NCI-H146 treated with DMSO at 0.1 percent for 48 hours (cell line): ENCODE data around the gene SYNE3.

Experiments
- DNase-seq: peaks from one replicate; lab custom pipeline; 2025; ENCODE audit not compliant: unreplicated experiment; lab: John Stamatoyannopoulos, UW

The SYNE3 gene

DNA sequence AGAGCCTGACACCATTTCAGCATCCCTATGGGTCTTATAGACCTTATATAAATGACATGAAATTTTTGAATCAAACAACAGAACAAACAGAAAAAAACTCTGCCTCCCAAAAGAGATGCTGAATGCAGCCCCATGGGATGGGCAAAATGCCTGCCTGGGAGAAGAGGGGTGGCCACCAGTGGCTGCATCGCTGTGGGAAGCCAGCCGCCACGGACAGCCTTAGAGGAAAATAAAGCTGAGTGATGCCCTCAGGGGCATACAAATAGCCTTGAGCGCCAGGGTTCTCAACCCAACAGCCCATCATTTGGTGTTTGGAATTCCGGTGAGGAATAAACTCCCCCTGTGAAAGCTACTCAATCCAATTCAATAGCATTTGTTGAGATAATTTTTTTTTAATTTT is 22.9 kb downstream of the SYNE3 start:
- peak; percentile 25 for DNase-seq

DNA sequence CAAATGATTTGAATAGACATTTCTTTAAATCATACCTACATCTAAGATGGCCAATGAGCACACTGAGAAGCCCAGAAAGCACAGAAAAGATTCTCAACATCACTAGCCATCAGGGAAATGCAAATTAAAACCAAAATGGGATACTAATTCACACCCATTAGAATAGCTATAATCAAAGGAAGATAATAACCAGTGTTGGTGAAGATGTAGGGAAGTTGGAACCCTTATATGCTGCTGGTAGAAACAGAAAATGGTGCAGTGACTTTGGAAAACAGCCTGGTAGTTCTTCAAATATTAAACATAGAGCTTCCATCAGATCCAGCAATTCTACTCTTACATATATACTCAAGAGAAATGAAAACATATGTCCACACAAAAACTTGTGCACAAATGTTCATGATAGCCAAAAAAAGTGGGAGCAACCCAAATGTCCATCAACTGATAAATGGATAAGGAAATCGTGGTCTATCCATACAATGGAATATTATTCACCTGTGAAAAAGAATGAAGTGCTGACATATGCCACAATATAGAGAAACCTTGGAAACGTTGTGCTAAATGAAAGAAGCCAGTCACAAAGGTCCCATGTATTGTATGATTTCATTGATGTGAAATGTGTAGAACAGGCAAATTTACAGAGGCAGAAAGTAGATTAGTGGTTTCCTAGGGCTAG is 24.4 kb downstream of the SYNE3 start:
- DNase-seq: no peak

DNA sequence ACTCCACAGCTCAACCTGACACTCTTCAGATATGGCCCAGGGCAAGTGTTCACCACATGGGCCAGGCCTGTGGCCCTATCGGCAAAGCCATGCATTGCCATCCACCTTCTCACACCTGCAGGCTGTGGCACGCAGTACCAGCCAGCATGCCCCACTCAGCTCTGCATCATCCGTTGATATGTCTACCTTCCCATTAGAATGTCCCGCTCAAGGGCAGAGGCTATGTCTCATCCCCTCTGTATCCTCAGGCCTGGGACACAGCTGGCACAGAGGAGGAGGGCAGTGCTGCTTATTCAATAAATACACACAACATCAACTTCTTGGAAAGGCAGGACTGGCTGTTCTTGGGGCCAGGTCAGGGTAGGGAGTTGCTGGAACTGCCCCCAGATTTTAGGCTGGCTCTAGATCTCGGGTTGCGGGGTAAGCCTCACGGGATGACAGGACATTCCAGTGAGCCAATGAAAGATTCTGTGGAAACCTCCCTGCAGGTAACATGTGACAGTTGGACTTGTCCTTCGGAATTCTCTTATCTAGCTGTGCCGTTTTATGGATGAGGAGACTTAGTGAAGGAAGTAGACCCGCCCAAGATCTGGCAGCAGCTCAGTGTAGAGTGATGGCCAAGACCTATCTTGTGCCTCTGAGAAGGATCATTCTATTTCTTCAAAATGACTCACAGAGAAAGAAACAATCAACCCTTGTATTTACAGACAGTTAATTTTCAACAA is 25.6 kb downstream of the SYNE3 start:
- no peak for DNase-seq

DNA sequence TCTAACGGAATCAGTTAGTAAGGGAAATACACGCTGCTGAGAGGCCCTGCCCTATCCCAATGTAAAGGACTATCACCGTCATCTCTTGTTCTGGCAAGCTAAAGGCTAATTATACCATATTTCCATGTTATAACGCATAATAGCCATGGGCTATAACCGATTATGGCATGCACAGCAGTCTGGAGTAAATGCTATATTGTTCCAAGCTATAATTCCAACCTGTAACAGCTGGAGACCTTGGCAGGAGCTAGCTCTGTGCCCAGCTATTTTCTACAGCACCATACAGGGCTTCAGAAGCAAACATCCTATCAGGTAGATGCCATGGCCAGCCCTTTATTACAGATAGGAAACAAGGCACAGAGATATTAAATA is 26.3 kb downstream of the SYNE3 start:
- peak; percentile 2 for DNase-seq

DNA sequence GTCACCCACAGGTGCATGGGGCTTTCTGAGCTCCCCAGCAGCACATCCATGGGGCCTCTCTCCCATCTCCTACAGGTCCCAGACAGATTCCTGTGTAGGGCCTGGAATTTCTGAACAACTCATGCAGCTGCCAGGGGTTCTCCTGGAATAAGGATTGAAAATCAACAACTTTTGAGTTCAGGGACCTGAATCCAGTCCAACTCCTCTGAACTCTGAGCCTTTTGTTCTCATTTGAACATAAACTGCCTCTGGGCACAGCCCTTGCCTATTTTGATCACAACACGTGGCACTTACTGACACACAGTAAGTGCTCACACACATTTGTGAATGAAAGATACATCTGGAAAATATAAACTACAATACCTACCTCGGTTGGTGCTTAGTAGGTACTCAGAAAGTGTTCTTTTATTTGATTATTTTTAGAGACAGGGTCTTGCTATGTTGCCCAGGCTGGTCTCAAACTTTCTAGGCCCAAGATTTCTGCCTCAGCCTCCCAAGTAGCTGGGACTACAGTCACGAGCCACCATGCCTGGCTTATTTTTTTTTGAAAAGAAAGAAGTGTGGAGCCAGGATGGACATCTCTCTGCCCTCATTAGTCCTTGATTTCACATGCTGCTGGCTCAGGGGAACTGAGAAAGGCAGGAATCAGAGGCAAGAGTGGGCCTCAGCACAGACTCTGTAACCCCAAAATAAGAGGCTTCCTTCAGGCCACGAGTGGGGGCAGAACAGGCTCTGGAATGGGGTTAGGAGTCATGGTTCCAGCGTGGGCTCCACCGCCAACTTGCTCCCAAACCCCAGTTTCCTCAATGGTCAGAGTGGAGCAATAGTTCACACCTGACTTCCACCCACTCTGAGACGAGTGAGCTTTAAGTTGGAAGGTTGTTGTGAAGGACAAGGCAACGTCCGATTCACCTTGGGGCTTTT is 27.0 kb downstream of the SYNE3 start:
- DNase-seq: no peak

DNA sequence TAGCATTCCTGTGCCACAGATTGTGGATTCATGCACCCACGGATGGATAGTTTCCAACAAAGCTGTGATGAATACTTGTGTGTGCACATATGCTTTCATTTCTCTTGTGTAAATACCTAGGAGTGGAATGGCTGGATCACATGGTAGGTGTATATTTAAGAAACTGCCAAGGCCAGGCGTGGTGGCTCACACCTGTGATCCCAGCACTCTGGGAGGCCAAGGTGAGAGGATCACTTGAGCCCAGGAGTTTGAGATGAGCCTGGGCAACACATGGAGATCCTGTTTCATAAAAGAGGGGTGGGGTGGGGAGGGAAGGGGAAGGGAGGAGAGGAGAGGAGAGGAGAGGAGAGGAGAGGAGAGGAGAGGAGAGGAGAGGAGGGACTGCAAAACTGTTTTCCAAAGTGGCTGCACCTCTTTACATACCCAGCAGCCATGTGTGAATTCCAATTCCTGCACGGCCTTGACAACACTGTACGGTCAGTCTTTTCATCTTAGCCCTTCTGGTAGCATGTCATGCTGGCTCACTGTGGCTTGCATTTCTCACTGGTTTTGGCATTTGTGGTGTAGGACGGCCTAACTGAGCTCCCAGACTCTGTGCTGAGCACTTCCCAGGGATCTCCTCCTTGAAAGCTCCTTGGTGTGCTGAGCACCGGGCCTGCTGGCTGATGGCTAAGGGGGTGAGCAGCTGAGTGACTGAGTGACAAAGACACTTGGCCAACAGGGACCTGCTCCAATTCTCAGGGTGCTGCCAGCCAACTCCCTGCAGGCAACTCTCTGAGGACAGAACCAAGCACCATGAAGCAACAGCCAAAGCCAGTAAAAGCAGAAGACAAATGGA is 27.9 kb downstream of the SYNE3 start:
- no peak for DNase-seq

DNA sequence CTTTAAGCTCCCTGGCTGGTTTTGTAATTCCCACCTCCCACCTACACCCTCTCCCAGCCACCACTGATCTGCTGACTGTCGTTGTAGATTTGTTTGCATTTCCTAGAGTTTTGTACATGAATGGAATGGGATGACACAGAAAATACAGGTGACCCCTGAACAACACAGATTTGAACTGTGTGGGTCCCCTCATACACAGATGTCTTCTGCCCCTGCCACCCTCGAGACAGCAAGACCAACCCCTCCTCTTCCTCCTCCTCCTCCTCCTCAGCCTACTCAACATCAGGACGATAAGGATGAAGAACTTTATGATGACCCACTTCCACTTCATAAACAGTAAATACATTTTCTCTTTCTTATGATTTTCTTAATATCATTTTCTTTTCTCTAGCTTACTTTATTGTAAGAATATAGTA is 28.8 kb downstream of the SYNE3 start:
- no peak for DNase-seq

DNA sequence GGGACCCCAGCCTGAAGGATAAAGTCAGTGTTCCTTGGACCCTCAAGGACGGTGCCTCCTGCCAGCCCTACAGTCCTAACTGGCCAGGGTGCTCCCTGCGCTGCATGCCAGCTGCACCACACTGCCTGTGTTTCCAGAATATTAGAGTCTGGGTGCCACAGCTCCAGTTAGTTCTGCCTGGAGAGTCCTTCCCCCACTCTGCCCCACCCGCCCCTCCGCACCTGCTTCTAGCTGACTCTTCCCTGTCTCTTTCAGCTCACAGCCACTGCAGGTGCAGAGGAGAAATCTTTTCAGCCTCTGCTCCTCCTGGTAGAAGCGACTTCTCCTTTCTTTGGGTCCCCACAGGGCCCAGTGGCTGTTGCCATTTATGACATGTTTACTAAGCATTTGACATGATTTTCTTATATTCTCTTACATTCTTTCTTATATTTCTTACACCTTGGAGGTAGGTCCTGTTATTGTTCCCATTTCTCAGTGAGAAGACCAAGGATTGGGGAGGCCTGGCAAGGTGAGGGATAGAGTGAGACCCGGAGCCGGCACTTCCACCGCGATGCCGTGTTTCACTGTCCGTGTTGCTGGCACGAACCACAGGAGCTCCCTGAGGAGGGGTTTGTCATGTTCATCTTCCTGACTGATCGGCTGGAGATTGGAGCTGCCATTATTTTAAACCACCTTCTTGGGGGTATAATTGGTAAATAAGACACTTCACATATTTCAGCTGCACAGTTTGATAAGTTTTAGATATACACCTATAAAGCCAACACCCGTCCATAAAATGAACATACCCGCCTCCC is 29.4 kb downstream of the SYNE3 start:
- peak; percentile 23 for DNase-seq

DNA sequence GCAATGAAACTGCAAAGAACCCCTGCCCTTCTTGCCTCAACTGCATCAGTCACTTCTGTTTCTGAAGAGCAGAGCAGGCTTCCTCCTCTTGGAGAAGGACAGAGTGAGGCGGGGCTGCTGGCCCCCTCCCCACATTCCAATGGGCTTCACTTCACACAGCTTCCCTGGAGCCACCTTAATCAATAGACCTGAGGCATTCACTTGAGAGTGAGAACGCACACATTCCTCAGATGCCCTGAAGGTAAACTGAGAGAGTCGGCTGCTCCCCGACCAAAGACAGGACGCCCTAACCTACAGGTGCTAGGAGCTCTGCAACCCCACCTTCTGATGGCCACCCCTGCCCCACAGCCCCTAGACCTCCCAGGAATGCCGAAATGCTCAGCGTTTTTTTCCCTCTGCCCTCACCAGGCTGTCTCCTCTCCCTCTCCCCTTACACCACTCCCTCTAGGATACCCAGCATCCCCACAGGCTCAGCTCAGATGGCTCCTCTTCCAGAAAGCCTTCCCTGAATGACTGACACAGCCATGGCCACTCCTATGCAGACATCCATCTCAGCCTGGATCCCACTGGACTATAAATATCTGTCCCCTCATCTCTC is 31.1 kb downstream of the SYNE3 start:
- DNase-seq: no peak

DNA sequence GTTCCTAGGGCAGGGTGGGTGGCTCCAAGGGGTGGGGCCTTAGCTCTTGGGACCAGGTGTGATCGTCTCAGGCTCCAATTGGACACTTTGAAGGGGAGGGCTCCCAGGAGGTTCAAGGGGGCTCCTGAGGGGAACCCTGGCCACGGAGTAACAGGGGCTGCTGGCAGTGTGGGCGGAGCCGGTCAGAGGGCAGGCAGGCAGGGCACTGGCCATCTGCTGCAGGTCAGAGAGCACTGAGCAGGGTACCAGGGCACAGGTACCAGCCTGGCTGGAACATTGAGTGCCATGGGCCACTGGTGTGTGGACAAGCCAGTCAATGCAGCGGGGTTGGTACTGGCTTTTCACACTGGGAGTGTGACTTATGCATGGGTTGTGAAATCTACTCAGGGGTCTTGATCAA is 32.2 kb downstream of the SYNE3 start:
- DNase-seq: no peak

DNA sequence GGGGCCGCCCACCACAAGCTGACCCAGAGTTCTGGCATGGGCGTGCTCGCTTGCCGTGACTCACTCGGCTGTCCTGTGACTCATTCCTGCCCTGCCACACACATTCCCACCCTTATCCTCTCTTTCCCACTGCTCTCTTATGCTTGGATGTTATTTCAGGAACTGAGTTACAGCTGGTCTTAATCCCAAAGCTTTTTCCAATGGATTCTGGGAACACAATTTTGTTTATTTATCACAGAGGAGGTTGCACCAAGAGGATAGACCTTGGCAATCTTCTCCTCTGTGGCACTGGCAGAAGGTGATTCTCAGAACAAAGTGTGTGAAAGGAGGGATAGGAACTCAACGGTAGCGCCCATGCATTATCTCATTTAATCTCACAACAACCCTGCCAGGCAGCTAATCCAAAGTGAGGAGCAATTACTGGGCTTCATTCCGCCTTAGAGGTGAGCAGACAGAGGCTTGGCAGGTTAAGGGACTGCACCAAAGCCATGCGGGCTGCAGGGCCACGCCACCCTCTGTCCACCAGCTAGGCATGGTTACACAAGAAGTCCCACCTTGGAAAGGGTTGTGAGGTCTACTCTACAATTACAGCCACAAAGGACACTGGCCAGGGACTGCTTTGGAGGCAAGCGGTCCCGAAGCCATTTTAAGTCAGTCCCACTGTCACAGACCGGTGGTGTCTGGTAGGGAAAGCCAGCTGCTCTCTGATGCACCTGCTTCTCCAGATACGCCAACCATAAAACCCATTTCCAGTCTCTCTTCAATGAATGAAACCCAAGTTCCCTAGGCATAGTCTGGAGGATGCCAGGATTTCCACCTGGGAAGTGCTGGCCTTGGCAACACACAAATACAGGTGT is 32.9 kb downstream of the SYNE3 start:
- no peak for DNase-seq

DNA sequence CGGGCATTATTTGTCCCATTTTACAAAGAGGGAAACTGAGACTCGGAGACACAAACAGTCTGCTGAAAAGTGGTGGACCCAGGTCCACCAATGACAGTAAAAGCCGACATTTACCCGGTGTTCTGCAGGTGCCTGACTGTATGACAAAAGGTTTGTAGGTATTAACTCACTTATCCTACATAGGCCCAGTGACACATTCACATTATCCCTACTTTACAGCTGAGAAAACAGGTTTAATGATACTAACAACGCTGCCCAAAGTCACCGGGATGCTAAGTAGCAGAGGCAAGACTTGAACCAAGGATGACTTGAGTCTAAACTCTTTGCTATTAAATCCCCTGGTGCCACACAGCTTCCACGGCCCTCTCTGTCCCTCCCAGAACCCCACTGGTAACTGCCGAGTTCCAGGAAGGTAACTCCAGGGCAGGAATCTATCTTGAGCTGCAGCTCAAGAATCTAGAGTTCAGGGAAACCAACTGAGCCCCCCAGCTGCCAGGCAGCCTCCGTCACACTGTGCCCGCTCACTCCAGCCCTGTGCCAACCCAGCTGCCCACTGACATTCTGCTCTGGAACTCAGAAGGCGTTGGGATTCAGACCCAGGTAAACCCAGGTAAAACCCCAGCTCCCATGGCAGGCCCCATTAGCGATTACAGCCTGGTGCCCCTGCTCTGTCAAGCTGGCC is 33.7 kb downstream of the SYNE3 start:
- DNase-seq: no peak

DNA sequence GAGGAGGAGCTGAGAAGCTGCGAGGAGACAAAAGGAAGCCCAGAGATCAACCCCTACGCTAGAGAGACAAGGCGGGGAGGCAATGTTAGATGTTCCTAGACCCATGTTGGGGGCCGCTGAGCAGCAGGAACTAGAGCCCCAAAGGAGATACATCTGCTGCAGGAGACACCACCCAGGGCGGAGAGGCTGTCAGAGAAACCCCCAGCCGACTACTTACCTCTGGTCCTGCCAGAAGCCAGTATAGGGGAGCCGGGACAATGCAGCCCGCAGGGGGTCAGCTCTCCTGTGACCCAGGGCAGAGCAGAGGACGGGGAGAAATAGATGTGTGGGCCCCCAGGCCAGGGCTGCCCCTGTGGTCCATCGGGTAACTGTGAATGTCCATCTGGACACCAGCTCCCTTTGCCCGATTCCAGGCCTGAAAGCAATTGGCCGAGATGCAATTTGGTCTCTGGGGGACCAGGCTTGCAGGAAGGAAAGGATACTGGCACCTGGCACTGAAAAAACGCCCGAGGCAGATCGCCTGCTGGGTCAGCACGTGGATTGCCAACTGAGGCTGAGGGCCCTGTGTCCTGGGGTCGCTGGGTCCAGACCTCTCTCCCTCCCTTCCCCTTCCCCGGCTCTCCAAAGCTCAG is 34.9 kb downstream of the SYNE3 start:
- no peak for DNase-seq

DNA sequence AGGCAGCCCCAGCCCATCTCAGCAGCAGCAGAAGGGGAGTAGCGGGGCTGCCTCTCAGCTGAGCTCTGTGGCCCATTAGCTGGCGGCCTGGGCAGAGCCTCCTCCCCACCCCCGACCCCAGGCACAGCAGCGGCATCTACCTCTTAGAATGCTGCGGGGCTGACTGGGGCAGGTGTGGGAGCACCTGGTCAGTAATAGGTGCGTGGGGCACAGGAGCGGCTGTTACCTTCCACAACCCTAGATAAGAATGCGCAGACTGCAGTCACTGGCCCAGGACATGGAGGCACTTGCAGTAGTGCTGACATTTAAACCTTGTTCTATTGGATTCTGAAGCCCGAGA is 35.6 kb downstream of the SYNE3 start:
- no peak for DNase-seq

DNA sequence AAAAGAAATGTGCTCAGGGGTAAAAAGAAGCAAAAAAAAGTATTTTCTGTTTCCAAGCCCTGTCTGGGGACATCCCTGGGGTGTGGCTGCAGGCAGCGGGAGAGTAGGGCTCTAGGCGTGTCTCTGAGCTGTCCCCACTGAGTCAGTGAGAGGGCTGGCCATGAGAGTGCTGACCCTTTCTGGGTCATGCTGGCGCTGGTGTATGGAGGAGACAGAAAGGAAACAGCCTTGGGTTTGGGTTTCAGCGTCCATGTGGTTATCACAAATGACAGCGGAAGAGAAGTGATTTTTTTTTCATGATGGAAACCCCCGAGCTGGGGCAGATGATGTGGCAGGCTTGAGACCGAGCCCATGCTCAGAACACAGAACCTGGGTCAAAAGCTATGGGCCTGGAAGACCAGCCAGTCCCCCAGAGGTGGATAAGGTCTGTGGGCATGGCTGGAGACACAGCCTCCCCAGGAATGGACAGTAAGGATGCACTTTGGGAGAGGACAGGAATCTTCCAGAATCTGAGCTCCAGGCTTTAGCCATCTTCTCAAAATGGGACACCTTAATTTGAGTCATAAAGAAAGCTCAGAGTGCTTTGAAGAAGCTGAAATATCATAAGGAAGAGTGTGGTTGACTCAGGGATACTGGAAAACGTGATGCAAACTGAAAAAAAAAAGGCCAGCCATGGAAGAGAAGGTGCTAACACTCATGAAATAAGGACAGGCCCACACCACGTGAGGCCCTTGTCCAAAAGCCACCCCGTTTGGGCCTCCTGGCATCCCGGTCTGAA is 36.2 kb downstream of the SYNE3 start:
- DNase-seq: no peak

DNA sequence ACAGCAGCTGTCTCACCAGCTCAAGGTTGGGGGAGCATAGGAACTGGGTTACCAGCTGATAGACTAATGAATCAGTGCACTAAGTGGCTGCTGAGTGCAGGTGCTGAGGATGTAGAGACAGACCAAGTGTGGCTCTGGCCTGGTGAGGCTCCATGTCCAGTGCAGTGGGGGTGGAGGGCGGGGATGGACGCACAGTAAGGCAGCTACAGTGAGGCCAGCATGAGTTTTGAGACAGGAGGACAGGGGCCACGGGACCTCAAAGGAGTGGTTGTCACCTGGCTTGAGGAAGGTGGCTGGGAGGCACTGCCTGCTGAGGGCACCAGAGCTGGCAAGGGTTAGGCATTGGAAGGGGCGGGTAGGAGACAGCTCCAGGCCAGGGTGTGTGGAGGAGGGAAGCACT is 37.0 kb downstream of the SYNE3 start:
- no peak for DNase-seq

DNA sequence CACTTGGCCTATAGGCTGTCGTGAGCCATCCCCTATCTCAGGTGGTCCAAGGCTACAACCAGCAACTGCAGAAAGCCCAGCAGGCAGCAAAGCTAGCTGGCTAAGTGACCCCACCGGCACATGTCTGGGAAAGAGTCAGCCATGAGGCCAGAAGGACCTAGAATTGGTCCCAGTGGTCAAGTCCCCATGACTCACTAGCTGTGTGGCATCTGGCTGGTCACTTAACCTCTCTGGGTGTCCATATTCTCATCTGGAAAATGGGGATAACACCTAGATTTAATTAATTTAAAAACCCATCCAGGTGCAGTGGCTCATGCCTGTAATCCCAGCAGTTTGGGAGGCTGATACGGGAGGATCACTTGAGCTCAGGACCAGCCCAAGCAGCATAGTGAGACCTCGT is 37.6 kb downstream of the SYNE3 start:
- DNase-seq: no peak
